ENCODE measurements around the gene GSTA2.
"Not testable (repeated sequence)": the region's sequence is repeated elsewhere in the genome, so short reads cannot be mapped to it uniquely, and the experiment has no call there.

Gene GSTA2

GRCh38 chr6:52788478-52788877 lies 25.2 kb upstream of the GSTA2 start:
- TF ChIP-seq CTCF (IDR thresholded peaks at IDR 0.05; ENCODE audit: borderline replicate concordance, control extremely low read depth, extremely low read depth, insufficient read depth, missing control alignments): no peak
- DNase-seq (ENCODE audit: low spot score): no peak
- in situ Hi-C loops (cut with MboI; ENCODE audit: low sequenced_read_pairs, unreplicated experiment): no loop called here

- DNase-seq (ENCODE audit: low spot score): no peak
- TF ChIP-seq CTCF (IDR thresholded peaks at IDR 0.05; ENCODE audit: borderline replicate concordance, control extremely low read depth, extremely low read depth, insufficient read depth, missing control alignments): no peak
- in situ Hi-C loops (cut with MboI; ENCODE audit: low sequenced_read_pairs, unreplicated experiment): no loop called here
Observed at GRCh38 chr6:52787917-52788316, 24.6 kb upstream of the GSTA2 start.

GRCh38 chr6:52786249-52786956 lies 23.1 kb upstream of the GSTA2 start:
- in situ Hi-C loops (cut with MboI; ENCODE audit: low sequenced_read_pairs, unreplicated experiment): no loop called here
- no peak for DNase-seq (ENCODE audit: low spot score)
- no peak for TF ChIP-seq CTCF (IDR thresholded peaks at IDR 0.05; ENCODE audit: borderline replicate concordance, control extremely low read depth, extremely low read depth, insufficient read depth, missing control alignments)

GRCh38 chr6:52782696-52783274 lies 19.5 kb upstream of the GSTA2 start:
- DNase-seq (ENCODE audit: low spot score); in situ Hi-C loops (cut with MboI; ENCODE audit: low sequenced_read_pairs, unreplicated experiment): not testable (repeated sequence)

GRCh38 chr6:52782209-52782608 lies 18.9 kb upstream of the GSTA2 start:
- in situ Hi-C loops (cut with MboI; ENCODE audit: low sequenced_read_pairs, unreplicated experiment); DNase-seq (ENCODE audit: low spot score): not testable (repeated sequence)

- in situ Hi-C loops (cut with MboI; ENCODE audit: low sequenced_read_pairs, unreplicated experiment): no loop called here
Observed at GRCh38 chr6:52779237-52779636, 16.0 kb upstream of the GSTA2 start.

GRCh38 chr6:52776711-52777351 lies 13.6 kb upstream of the GSTA2 start:
- DNase-seq (ENCODE audit: low spot score); in situ Hi-C loops (cut with MboI; ENCODE audit: low sequenced_read_pairs, unreplicated experiment): not testable (repeated sequence)

More at GRCh38 chr6:52779237-52779636, 16.0 kb upstream of the GSTA2 start:
- DNase-seq (ENCODE audit: low spot score): no peak
- TF ChIP-seq CTCF (IDR thresholded peaks at IDR 0.05; ENCODE audit: borderline replicate concordance, control extremely low read depth, extremely low read depth, insufficient read depth, missing control alignments): no peak

- DNase-seq (ENCODE audit: low spot score); in situ Hi-C loops (cut with MboI; ENCODE audit: low sequenced_read_pairs, unreplicated experiment): not testable (repeated sequence)
Observed at GRCh38 chr6:52769399-52769798, 6.1 kb upstream of the GSTA2 start.

GRCh38 chr6:52767658-52768057 lies 4.4 kb upstream of the GSTA2 start:
- DNase-seq (ENCODE audit: low spot score); in situ Hi-C loops (cut with MboI; ENCODE audit: low sequenced_read_pairs, unreplicated experiment): not testable (repeated sequence)

GRCh38 chr6:52761673-52762491 lies 1.4 kb downstream of the GSTA2 start:
- DNase-seq (ENCODE audit: low spot score); in situ Hi-C loops (cut with MboI; ENCODE audit: low sequenced_read_pairs, unreplicated experiment): not testable (repeated sequence)

All from GM13976 (cell line).